Endothelial cell (in vitro differentiated cells): ENCODE results near the gene ADCY7. TPM values are rescaled to one million over a fixed set of nuclear protein-coding genes. Genes with fewer than 3 reads are reported as not detected.

Source experiments
- DNase-seq: peaks from one replicate; pipeline ENCODE4 v3.0.0; 2021; ENCODE audit warnings: low spot score
- H3K27ac Mint-ChIP-seq: one replicate; pipeline ENCODE4 v1.8.0; 2021; ENCODE audit warnings: mixed read lengths, inconsistent platforms; ENCODE audit not compliant: unreplicated experiment
- H3K27me3 Mint-ChIP-seq: one replicate; pipeline ENCODE4 v1.8.0; 2021; ENCODE audit warnings: mild to moderate bottlenecking, moderate library complexity, mixed read lengths, inconsistent platforms; ENCODE audit not compliant: unreplicated experiment
- H3K36me3 Mint-ChIP-seq: one replicate; pipeline ENCODE4 v1.8.0; 2021; ENCODE audit warnings: mild to moderate bottlenecking, low read depth, mixed read lengths, inconsistent platforms; ENCODE audit not compliant: unreplicated experiment
- H3K4me1 Mint-ChIP-seq: one replicate; pipeline ENCODE4 v1.8.0; 2021; ENCODE audit warnings: mild to moderate bottlenecking, mixed read lengths, inconsistent platforms; ENCODE audit not compliant: unreplicated experiment
- H3K4me3 Mint-ChIP-seq: one replicate; pipeline ENCODE4 v1.8.0; 2021; ENCODE audit warnings: mild to moderate bottlenecking, mixed read lengths, inconsistent platforms; ENCODE audit not compliant: unreplicated experiment
- H3K9me3 Mint-ChIP-seq: one replicate; pipeline ENCODE4 v1.8.0; 2021; ENCODE audit warnings: mixed read lengths, inconsistent platforms; ENCODE audit not compliant: unreplicated experiment
- total RNA-seq: library from RNA; stranded (reverse); fragmentation: NEBNext Ultra II Directional; extraction: Animal tissue kit (Norgen Biotek cat#: 25700); gene quantifications from one replicate; pipeline ENCODE4 v1.2.1, GENCODE V29; 2021; ENCODE audit not compliant: unreplicated experiment
- TF ChIP-seq, protein P1 (sequence below): fragments of 200-600 bp; sonication (generic); IDR thresholded peaks from one replicate; pipeline ENCODE4 v1.5.0; 2021; ENCODE audit warnings: antibody characterized with exemption; ENCODE audit not compliant: unreplicated experiment

Gene ADCY7
- total RNA-seq, 1 donor from 2014 or later, result 3.2 TPM

DNA sequence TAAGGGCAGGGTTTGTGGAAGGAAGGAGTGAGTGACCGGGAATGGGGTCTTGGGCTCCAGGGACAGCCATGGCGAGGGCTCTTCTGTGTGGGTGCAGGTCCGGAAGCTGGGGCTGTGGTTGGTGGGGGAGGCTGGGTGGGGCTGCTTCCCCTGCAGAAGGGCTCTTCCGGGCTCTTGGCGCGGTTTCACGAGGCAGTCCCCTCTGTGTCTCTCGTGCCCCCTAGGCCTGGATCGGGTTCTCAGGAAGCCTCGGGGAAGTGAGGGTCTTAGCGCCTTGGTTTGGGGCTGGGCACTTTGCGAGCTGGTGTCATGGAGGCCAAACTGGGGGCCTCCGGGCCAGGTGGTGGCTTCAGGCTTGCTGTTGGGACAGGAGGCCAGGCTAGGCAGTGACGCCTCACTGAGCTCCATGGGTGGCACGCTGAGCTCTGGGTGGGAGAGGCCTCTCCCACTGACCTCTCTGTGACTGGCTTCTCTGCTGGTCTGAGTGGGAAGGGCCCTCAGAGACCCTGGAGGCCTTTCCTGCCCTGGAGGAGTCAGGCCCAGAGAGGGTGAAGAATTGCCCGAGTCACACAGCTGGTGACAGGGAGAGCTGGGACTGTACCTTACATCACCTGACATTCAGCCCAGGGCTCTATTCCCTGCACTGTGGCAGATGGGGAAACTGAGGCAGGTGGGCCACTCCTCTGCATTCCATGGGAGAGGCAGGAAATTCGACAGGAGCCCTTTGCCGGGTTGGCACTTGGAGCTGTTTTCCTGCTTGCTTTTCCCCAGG is 8.2 kb downstream of the ADCY7 start:
- no peak for DNase-seq
- no peaks in the 10 kb centered on the region for H3K36me3 Mint-ChIP-seq
- H3K27me3 Mint-ChIP-seq, result no peaks in the 10 kb centered on the region
- H3K4me1 Mint-ChIP-seq, result no peaks in the 10 kb centered on the region
- H3K27ac Mint-ChIP-seq, result no peak overlapping the region
- H3K4me3 Mint-ChIP-seq, result no peak overlapping the region
- TF ChIP-seq, protein P1, sequence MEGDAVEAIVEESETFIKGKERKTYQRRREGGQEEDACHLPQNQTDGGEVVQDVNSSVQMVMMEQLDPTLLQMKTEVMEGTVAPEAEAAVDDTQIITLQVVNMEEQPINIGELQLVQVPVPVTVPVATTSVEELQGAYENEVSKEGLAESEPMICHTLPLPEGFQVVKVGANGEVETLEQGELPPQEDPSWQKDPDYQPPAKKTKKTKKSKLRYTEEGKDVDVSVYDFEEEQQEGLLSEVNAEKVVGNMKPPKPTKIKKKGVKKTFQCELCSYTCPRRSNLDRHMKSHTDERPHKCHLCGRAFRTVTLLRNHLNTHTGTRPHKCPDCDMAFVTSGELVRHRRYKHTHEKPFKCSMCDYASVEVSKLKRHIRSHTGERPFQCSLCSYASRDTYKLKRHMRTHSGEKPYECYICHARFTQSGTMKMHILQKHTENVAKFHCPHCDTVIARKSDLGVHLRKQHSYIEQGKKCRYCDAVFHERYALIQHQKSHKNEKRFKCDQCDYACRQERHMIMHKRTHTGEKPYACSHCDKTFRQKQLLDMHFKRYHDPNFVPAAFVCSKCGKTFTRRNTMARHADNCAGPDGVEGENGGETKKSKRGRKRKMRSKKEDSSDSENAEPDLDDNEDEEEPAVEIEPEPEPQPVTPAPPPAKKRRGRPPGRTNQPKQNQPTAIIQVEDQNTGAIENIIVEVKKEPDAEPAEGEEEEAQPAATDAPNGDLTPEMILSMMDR, result no peak
- no peaks in the 10 kb centered on the region for H3K9me3 Mint-ChIP-seq

DNA sequence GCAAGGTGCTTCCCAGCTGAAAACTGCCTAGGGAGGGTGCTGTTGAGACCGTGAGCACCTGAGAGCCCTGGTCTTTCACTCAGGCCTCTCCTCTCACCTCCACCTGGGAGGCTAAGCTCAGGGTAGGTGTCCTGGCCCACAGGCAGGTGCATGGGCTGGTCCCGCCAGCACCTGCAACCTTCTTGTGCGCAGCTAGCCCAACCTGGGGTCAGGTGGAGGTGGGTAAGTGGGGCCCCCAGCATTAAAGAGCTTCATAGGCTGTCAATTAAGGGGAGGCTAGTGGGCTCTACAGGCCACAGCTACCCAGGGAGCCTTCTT is 8.7 kb downstream of the ADCY7 start:
- Mint-ChIP-seq H3K36me3 (no peaks in the 10 kb centered on the region), H3K27ac (no peak overlapping the region), H3K4me1 (no peaks in the 10 kb centered on the region), H3K9me3 (no peaks in the 10 kb centered on the region), H3K4me3 (no peak overlapping the region), H3K27me3 (peaks cover 3% of the 10 kb centered on the region)
- no peak for DNase-seq
- TF ChIP-seq, protein P1, result no peak

DNA sequence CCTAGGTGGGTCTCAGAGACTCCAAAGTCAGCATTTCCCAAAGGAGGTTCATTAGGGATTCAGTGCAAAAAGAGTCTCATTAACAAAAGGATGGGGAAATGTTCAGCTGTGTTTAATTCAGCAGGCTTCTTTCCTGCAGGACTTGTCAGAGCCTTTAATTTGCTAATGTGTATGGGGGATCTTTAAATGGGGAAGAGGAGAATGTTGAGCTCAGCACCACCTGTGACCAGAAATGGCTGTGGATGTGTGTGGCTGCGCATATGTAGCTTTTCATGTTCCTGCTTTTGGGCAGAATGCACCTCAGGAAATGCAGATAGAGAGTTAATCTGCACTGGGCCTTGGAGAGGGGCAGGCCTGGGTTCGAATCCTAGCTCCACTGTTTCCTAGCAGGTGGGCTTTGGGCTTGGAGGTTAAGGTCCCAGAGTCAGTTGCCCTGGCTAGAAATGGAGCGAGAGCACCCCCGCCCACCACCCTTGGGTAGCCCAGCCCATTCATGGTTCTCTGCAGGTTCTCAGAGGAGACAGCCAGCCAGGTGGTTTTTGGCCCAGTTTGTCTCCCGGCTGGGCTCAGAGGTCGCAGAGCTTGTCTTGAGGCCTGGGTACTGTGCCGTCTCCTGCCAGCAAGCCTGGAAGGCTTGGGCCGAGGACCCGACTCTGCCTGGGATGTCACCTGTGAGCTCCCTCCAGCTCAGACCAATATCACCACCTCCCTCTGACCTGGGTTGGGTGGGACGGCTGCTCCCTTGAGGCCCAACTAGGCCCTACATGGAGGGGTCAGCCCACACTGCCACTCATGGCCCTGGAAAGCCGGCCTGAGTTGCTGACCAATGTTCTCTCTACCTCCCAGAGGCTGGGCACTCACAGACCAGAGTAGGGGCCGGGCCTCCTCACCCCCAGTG is 9.3 kb downstream of the ADCY7 start:
- H3K4me1 Mint-ChIP-seq, result no peaks in the 10 kb centered on the region
- no peak for DNase-seq
- H3K4me3 Mint-ChIP-seq, result no peak overlapping the region
- no peaks in the 10 kb centered on the region for H3K9me3 Mint-ChIP-seq
- H3K36me3 Mint-ChIP-seq, result peaks cover 4% of the 10 kb centered on the region
- H3K27ac Mint-ChIP-seq, result no peak overlapping the region
- TF ChIP-seq, protein P1, result no peak
- peaks cover 3% of the 10 kb centered on the region for H3K27me3 Mint-ChIP-seq

DNA sequence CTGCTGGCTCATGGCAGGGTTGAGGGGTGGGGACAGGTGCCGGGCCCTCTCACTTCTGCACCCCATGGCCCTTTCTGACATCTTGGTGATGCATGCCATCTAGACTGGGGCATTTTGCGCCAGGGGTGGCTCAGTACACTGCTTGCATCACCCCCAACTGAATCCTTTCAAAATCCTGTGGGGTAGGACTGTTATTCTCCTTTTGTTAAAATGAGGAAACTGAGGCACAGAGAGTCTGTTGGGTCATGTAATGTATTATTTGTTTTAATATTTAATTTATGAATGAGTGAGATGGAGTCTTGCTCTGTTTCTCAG is 9.9 kb downstream of the ADCY7 start:
- Mint-ChIP-seq H3K27me3 (peaks cover 3% of the 10 kb centered on the region), H3K27ac (no peak overlapping the region), H3K4me3 (no peak overlapping the region), H3K9me3 (no peaks in the 10 kb centered on the region), H3K36me3 (peaks cover 4% of the 10 kb centered on the region), H3K4me1 (no peaks in the 10 kb centered on the region)
- TF ChIP-seq, protein P1, result no peak
- DNase-seq, result no peak
